ENCODE measurements around the gene ZNF274. TPM values are rescaled to one million over a fixed set of nuclear protein-coding genes. Genes with fewer than 3 reads are reported as not detected.

Gene ZNF274
- total RNA-seq, 1 donor from 2014 or later, result 18.7 TPM

Other genes with a start within 250 kb of the ZNF274 start
- 35.9 TPM for gene ZNF418, start 247.7 kb upstream of the ZNF274 start, total RNA-seq
- 14.3 TPM for gene ZNF256, start 235.4 kb upstream of the ZNF274 start, total RNA-seq
- gene C19orf18, start 208.5 kb upstream of the ZNF274 start, total RNA-seq, result 0.25 TPM
- gene ZNF606, start 180.2 kb upstream of the ZNF274 start, total RNA-seq, result 48.9 TPM
- 2.2 TPM for gene ZSCAN1, start 149.0 kb upstream of the ZNF274 start, total RNA-seq
- 9.8 TPM for gene ZNF135, start 123.8 kb upstream of the ZNF274 start, total RNA-seq
- gene ZSCAN18, start 84.8 kb upstream of the ZNF274 start, total RNA-seq, result 83.6 TPM
- gene ZNF329, start 32.3 kb upstream of the ZNF274 start, total RNA-seq, result 26.3 TPM
- gene ZNF544, start 45.9 kb downstream of the ZNF274 start, total RNA-seq, result 41.6 TPM
- gene ZNF8, start 95.9 kb downstream of the ZNF274 start, total RNA-seq, result 17.9 TPM
- gene ERVK3-1, start 122.3 kb downstream of the ZNF274 start, total RNA-seq, result 20.2 TPM
- gene ZSCAN22, start 143.9 kb downstream of the ZNF274 start, total RNA-seq, result 2.2 TPM
- gene A1BG, start 170.4 kb downstream of the ZNF274 start, total RNA-seq, result 1.5 TPM
- 3.2 TPM for gene ZNF497, start 179.7 kb downstream of the ZNF274 start, total RNA-seq
- gene ZNF837, start 198.0 kb downstream of the ZNF274 start, total RNA-seq, result 0.74 TPM
- gene RPS5, start 204.2 kb downstream of the ZNF274 start, total RNA-seq, result 1,244 TPM
- not detected for gene RNF225, start 212.6 kb downstream of the ZNF274 start, total RNA-seq
- gene ZNF584, start 225.6 kb downstream of the ZNF274 start, total RNA-seq, result 14.3 TPM

All from temporal lobe (tissue), 1 donor.